ENCODE data around the gene COL6A2. TPM values are rescaled to one million over a fixed set of nuclear protein-coding genes. Genes with fewer than 3 reads are reported as not detected.
A peak's percentile ranks its signal among the peaks of the same experiment; 100 is the strongest.

Gene COL6A2
- total RNA-seq, 2 donors from 2014 or later, result 249 to 252 TPM

- no peak overlapping the region for H3K4me3 ChIP-seq
- H3K27me3 ChIP-seq, result no peaks in the 10 kb centered on the region
- no peaks in the 10 kb centered on the region for H3K36me3 ChIP-seq
- DNase-seq (ENCODE audit: low spot score), result peak; percentile 36
- H3K4me1 ChIP-seq, result peaks cover 0 to 12% of the 10 kb centered on the region in 2 donors
- H3K9me3 ChIP-seq, result no peaks in the 10 kb centered on the region
- H3K27ac ChIP-seq, result peak overlapping the region; percentile 69 to 88
- no peak for TF ChIP-seq CTCF (IDR thresholded peaks at IDR 0.05)
Observed at GRCh38 chr21:46093668-46094400, 4.1 kb upstream of the COL6A2 start.

- no peak for TF ChIP-seq CTCF (IDR thresholded peaks at IDR 0.05)
- Histone ChIP-seq H3K9me3 (no peaks in the 10 kb centered on the region), H3K4me3 (no peak overlapping the region), H3K27me3 (no peaks in the 10 kb centered on the region), H3K4me1 (peaks cover 0 to 12% of the 10 kb centered on the region in 2 donors), H3K36me3 (no peaks in the 10 kb centered on the region), H3K27ac (no peak overlapping the region)
- peak; percentile 26 for DNase-seq (ENCODE audit: low spot score)
Observed at GRCh38 chr21:46094401-46095082, 3.4 kb upstream of the COL6A2 start.

- DNase-seq (ENCODE audit: low spot score), result peak; percentile 59
- H3K4me3 ChIP-seq, result no peak overlapping the region
- no peaks in the 10 kb centered on the region for H3K27me3 ChIP-seq
- no peak overlapping the region for H3K27ac ChIP-seq
- H3K36me3 ChIP-seq, result no peaks in the 10 kb centered on the region
- H3K4me1 ChIP-seq, result peaks cover 0 to 12% of the 10 kb centered on the region in 2 donors
- H3K9me3 ChIP-seq, result no peaks in the 10 kb centered on the region
- no peak for TF ChIP-seq CTCF (IDR thresholded peaks at IDR 0.05)
Observed at GRCh38 chr21:46095083-46095719, 2.7 kb upstream of the COL6A2 start.

GRCh38 chr21:46095814-46096595 is 1.9 kb upstream of the COL6A2 start:
- Histone ChIP-seq H3K27ac (peak overlapping the region in 1 of 2 donors; percentile 93), H3K27me3 (no peaks in the 10 kb centered on the region), H3K4me3 (no peak overlapping the region), H3K9me3 (no peaks in the 10 kb centered on the region), H3K4me1 (peaks cover 0 to 12% of the 10 kb centered on the region in 2 donors), H3K36me3 (no peaks in the 10 kb centered on the region)
- peak; percentile 53 for DNase-seq (ENCODE audit: low spot score)
- TF ChIP-seq CTCF (IDR thresholded peaks at IDR 0.05), result no peak

GRCh38 chr21:46096596-46097335 is 1.1 kb upstream of the COL6A2 start:
- no peaks in the 10 kb centered on the region for H3K36me3 ChIP-seq
- peak overlapping the region; percentile 74 to 88 for H3K4me3 ChIP-seq
- peak; percentile 55 for DNase-seq (ENCODE audit: low spot score)
- peaks cover 0 to 12% of the 10 kb centered on the region in 2 donors for H3K4me1 ChIP-seq
- TF ChIP-seq CTCF (IDR thresholded peaks at IDR 0.05), result no peak
- no peaks in the 10 kb centered on the region for H3K9me3 ChIP-seq
- peak overlapping the region; percentile 91 to 93 for H3K27ac ChIP-seq
- H3K27me3 ChIP-seq, result no peaks in the 10 kb centered on the region
